GM19099 (cell line): Measurements from ENCODE around the gene ERMP1.

Experiments used
- POLR2A ChIP-seq: IDR thresholded peaks from 3 replicates; pipeline ENCODE4 v1.6.1; 2011; ENCODE audit warnings: low read depth; ENCODE audit not compliant: insufficient read length; ENCODE audit errors: extremely low read depth

Gene ERMP1, protein sequence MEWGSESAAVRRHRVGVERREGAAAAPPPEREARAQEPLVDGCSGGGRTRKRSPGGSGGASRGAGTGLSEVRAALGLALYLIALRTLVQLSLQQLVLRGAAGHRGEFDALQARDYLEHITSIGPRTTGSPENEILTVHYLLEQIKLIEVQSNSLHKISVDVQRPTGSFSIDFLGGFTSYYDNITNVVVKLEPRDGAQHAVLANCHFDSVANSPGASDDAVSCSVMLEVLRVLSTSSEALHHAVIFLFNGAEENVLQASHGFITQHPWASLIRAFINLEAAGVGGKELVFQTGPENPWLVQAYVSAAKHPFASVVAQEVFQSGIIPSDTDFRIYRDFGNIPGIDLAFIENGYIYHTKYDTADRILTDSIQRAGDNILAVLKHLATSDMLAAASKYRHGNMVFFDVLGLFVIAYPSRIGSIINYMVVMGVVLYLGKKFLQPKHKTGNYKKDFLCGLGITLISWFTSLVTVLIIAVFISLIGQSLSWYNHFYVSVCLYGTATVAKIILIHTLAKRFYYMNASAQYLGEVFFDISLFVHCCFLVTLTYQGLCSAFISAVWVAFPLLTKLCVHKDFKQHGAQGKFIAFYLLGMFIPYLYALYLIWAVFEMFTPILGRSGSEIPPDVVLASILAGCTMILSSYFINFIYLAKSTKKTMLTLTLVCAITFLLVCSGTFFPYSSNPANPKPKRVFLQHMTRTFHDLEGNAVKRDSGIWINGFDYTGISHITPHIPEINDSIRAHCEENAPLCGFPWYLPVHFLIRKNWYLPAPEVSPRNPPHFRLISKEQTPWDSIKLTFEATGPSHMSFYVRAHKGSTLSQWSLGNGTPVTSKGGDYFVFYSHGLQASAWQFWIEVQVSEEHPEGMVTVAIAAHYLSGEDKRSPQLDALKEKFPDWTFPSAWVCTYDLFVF

DNA sequence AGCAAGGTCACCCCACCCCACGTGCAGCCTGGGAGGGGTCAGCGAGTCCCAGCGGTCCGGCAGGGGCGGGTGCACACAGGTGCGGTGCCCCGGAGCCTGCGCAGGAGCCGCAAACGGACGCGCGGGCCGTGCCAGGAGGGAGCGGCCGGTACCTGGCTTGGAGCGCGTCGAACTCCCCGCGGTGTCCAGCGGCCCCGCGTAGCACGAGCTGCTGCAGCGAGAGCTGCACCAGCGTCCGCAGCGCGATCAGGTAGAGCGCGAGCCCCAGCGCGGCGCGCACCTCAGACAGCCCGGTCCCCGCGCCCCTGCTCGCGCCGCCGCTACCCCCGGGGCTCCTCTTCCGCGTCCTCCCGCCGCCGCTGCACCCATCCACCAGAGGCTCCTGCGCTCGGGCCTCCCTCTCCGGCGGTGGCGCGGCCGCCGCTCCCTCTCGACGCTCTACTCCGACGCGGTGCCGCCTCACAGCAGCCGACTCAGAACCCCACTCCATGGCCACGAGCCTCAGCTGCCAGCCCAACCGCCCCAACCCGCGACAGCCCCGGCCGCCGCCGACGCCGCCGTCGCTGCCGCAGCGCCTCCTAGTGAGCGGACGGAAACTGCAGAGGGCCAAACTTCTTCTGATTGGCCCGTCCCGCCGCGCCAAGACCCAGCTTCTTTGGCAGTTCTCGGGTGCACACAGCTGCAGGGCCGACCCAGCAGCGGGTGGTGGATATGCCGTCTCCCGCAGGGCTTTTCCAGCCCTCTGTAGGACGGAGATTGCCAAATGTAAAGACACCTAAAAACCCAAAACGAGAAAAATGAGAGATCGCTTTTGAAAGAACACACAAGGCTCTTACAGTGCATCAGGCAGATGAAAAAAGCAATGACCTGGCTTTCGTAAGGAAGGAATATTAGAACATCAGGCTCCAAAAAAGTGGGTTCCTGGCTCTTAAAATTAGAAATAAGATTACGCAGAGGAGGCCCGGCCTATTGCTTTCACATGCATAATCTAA is at the start of gene ERMP1:
Gene ERMP1, minus strand, starts transcription at position 580 of the 992 bp plus-strand sequence. Its CDS starts 90 bp downstream, at position 490.
- TF ChIP-seq POLR2A, result peak; percentile 75

DNA sequence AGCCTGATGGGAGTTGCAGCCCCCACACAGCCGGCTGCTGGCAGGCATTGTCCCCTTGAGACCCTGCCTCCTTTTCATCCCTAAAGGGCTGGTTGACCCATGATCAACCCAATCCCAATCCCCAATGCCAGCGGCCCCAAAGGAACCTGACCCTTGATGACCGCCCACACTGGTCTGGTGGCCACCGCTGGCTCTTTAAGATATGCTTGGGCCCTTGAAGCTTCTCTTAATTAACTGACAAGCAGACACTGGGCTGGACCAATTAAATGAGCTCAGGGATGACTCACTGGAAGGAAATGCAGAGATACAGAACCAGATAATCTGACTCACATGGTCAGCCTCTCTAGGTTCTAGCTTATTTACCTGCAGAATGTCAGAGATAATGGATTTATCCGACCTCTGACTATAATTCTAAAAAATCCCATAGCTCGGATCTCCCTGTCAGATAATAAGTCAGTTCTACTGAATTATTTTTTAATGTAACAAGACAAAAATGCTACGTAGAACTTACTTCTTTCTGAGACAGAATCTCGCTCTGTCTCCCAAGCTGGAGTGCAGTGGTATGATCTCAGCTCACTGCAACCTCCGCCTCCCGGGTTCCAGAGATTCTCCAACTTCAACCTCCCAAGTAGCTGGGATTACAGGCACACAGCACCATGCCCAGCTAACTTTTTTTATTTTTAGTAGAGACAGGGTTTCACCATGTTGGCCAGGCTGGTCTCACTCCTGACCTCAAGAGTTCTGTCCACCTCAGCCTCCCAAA is 46.7 kb upstream of the ERMP1 start:
- TF ChIP-seq POLR2A, result no peak

DNA sequence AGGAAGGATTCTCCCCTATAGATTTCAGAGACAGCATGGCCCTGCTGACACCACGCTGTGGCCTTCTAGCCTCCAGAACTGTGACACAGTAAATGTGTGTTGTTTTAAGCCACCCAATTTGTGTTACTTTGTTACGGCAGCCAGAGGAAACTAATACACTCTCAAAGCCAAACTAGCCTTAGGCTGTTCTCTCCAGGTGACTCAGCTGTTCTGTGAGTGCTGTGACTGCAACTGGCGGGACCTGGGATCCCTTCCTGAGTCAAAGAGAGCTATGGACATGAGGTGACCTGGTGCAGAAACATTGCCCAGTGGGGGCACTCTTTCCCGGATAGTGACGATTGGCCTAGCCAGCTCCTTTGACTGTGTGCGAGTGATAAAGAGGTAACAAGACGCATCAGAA is 43.8 kb upstream of the ERMP1 start:
- TF ChIP-seq POLR2A, result no peak

DNA sequence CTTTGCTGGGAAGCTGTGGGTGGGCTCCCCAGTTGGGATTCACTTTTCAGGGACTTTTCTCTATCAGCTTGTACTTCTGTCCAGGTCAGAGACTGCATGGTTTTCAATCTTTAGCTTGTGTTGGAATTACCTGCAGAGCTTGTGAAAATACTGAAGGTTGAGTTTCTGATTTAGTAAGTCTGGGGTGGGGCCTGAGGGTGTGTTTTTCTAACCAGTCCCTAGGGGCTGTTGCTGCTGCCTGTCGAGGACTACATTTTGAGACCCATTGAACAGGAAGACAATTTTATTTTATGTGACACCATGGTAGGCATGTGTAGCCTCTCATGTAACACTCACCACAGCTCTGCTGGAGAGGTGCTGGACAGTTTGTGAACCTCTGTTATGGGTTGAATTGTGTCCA is 43.1 kb upstream of the ERMP1 start:
- TF ChIP-seq POLR2A, result no peak

DNA sequence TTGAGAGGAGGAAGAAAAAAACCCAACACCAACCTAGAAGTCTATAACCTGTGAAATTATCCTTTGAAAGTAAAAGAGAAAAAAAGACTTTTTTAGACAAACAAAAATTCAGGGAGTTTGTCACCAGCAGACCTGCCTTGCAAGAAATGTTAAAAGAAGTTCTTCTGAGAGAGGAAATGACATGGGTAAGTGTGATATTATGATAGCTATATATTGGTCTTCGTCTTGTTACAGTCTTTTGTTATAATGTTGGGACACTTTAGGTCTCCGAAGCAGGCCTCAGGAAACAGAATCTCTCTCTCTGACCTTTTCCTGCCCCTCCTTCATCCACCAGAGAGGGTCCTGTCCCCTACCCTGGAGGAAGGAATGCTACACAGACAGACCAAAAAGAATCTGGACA is 41.1 kb upstream of the ERMP1 start:
- TF ChIP-seq POLR2A, result no peak

DNA sequence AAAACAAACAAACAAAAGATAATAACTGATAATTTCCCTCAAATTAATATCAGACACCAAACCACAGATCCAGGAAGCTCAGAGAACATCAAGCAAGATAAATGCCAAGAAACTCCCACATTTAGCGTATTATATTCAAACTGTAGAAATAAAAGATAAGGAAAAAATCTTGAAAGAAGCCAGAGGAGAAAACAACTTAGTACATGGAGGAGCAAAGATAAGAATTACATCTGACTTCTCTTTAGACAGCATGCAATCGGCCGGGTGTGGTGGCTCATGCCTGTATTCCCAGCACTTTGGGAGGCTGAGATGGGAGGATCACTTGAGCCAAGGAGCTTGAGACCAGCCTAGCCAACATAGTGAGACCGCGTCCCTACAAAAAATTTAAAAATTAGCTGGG is 40.5 kb upstream of the ERMP1 start:
- no peak for TF ChIP-seq POLR2A

DNA sequence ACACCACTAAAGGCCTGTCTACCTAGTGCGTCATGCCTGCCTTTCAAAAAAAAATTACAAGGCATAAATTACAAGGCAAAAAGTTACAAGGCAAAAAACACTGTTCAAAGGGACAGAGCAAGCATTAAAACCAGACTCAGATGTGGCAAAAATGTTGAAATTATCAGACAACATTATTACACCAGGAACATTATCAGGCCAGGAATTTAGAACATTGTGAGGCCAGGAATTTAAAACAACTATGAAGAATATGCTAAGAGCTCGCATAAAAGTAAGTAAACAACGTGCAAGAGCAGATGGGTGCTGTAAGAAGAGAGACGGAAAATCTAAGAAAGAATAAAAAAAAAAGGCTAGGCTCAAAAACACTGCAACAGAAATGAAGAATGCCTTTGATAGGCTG is 39.6 kb upstream of the ERMP1 start:
- no peak for TF ChIP-seq POLR2A

DNA sequence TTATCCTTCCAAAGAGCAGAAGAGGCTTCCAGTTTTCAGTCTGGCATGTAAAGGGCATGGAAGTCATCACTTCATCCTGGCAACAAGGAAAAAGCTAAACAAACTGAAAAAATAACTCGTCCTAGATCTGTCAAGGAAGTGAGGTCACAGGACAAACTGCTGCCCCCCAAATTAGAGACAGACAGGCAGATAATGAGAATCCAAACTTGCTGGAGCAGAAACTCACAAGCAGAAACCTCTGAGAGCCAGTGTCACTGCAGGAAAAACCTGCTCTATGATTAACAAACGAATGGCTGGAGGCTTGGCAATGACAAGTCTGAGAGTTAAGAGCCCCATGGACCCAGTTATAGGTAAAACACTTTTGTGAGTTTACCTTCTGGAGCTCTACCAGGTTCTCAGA is 38.9 kb upstream of the ERMP1 start:
- TF ChIP-seq POLR2A, result no peak

DNA sequence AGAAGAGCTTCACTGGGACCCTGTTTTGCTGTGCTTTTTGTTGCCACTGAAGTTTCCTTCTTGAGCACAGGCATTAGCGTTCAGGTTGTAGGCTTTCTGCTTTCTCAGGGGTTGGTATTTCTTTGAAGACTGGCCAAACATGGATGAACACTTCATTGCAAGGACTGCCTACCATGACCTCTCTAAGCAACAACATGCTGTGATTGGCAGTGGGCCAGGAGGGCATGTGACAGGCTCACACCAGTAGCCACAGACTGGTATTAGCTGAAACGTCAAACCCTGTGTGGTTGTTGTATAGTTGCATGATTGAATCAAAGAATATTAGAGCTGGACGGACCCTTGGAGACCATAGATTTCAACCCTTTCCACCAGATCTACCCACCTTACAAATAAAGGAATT is 37.8 kb upstream of the ERMP1 start:
- no peak for TF ChIP-seq POLR2A

DNA sequence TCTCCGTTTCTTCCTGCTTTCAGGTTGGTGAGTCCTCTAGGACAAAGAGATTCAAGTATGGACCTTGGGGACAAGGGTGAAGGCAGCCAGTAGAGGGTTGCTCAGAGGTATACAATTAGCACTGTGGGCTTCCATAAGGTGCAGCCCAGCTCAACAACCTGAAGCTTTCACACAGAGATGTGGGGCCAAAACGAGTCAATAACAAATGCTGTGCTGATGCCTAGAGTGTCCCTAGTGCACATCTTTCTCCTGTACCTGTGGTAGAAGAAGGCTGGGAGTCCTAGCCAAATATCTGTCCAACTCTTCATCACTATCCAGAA is 37.1 kb upstream of the ERMP1 start:
- TF ChIP-seq POLR2A, result no peak

DNA sequence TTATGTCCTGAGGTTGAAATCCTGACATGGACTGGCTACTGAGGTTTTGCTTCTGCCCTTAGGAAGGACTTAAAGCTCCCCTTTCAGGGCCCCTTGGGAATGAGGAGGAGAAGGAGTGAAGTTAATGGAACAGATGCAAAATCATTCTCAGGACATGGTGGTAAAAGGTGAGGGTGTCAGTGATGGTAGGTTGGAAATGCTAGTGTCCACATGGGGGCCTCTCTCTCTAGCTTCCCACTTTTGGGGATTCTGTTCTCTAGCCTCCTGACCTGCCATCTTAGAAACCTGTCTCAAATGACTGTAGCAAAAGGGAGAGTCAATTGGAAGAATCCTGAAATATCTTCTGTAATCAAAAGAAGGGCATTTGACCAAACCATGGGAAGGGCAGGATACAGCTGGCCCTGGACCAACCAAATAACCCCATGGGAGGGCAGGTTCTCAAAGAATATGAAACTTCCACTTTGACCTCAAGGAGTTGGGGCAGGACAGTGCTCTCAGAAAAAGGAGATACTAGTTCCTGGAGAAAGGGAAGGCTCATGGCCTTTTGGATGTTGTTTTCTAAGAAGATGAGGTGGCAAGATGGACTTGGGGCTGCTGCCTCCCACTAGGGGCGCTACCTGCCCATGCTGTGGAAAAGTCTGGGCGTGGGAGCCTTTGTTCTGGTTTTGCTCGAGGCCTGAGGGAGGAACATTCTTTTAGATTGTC is 36.5 kb upstream of the ERMP1 start:
- no peak for TF ChIP-seq POLR2A

DNA sequence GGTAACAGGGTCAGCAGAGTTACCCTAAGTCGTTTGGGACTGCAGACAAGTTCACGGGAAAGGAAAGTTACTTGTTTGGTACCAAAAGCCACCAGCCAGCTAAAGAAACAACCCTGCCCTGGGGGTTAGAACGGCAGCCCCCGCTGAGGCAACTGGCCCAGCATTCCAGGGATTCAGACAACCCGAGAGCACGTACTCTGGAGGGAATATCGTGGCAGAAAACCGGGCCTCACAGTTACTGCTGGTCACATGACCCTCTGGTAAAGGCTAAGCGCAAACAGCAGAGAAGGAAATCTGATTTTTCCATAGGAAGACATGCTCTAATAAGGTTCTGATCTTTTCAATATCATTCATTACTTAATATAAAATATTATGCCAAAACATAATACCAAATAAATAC is 35.3 kb upstream of the ERMP1 start:
- no peak for TF ChIP-seq POLR2A

DNA sequence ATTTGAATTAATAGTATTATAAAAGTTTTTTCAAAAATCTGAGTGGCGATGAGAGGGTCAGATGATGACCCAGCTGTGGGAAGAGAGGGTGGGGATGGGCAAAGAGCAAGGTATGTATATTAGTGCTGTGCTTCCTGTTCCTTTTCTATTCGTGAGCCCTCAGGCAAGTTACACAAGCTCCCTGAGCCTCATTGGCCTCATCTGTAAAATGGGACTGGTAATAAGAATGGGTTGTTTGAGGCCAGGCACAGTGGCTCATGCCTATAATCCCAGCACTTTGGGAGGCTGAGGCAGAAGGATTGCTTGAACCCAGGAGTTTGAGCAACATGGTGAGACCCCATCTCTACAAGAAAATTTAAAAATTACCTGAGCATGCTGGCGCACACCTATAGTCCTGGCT is 33.8 kb upstream of the ERMP1 start:
- TF ChIP-seq POLR2A, result no peak

DNA sequence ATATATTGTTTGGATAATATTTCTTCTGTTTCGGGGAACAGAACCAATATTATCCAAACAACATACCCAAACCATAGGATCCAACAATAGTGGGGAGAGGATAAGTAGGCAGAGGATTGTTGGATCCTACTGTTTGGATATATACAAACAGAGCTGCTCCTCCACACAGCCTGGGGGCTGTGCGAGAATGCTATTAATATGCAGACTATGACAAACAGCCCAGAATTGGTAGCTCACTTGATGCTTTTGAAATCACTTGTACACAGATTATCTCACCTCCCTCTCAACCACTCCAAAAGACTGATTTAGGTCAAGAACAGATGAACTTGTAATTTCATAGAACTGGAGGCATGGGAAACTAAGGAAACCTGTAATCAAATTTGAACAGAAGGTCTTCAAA is 33.4 kb upstream of the ERMP1 start:
- TF ChIP-seq POLR2A, result no peak
